HAP-1 (cell line): ENCODE measurements around the gene COASY.
"Not testable (repeated sequence)": the region's sequence is repeated elsewhere in the genome, so short reads cannot be mapped to it uniquely, and the experiment has no call there.

ENCODE experiments used
- DNase-seq, 2 experiments: peaks; one replicate each; pipeline ENCODE4 v3.0.0-alpha.2; 2016 to 2020; ENCODE audit warnings: low spot score in 2 of 2
- H3K27me3 ChIP-seq: fragments of 250-450 bp; sonication (Bioruptor Pico); 2 replicates; pipeline ENCODE4 v1.5.1; 2020; ENCODE audit warnings: low read depth, mild to moderate bottlenecking, moderate library complexity
- H3K36me3 ChIP-seq: fragments of 250-450 bp; sonication (Bioruptor Pico); replicated peaks from 2 replicates; pipeline ENCODE4 v1.5.1; 2020; ENCODE audit warnings: mild to moderate bottlenecking
- H3K4me1 ChIP-seq: fragments of 250-450 bp; sonication (Bioruptor Pico); 2 replicates; pipeline ENCODE4 v1.5.1; 2020; ENCODE audit warnings: mild to moderate bottlenecking
- H3K4me3 ChIP-seq: fragments of 250-450 bp; sonication (Bioruptor Pico); 2 replicates; pipeline ENCODE4 v1.5.1; 2020; ENCODE audit warnings: mild to moderate bottlenecking, moderate library complexity
- H3K9me3 ChIP-seq: fragments of 250-450 bp; sonication (Bioruptor Pico); 2 replicates; pipeline ENCODE4 v1.5.1; 2020; ENCODE audit warnings: mild to moderate bottlenecking, moderate library complexity
- in situ Hi-C: fragments of 300-500 bp; cut with MboI; formaldehyde crosslinking; loops from 3 replicates; pipeline ENCODE4 v1.14.3; 2020; ENCODE audit warnings: low sequenced_read_pairs, inconsistent platforms, mixed read lengths

The COASY gene

DNA sequence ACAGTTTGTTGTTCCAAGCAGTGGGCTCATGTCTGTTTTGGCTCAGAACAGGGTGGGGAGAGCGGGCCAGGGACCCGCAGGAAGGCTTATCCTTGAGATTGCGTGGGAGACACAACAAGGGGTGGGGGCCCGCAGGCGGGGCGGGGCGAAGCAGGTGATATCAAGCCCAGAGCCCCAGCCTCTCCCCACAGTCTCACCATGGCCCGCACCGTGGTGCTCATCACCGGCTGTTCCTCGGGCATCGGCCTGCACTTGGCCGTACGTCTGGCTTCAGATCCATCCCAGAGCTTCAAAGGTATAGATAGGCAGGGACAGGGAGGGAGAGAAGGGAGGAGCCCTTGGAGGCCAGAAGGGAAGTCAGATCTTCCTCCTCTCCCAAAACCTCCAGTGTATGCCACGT lies 9.2 kb upstream of the COASY start, which contains the start of gene HSD17B1:
TSS of gene HSD17B1 (plus strand) at position 188 of the 400 bp plus-strand sequence. CDS start at position 199, 11 bp downstream.
- in situ Hi-C loops, DNase-seq, H3K4me1 ChIP-seq, H3K27me3 ChIP-seq, H3K9me3 ChIP-seq, H3K36me3 ChIP-seq: not testable (repeated sequence)
- H3K4me3 ChIP-seq, result peak within 1 kb of the TSS; percentile 80

DNA sequence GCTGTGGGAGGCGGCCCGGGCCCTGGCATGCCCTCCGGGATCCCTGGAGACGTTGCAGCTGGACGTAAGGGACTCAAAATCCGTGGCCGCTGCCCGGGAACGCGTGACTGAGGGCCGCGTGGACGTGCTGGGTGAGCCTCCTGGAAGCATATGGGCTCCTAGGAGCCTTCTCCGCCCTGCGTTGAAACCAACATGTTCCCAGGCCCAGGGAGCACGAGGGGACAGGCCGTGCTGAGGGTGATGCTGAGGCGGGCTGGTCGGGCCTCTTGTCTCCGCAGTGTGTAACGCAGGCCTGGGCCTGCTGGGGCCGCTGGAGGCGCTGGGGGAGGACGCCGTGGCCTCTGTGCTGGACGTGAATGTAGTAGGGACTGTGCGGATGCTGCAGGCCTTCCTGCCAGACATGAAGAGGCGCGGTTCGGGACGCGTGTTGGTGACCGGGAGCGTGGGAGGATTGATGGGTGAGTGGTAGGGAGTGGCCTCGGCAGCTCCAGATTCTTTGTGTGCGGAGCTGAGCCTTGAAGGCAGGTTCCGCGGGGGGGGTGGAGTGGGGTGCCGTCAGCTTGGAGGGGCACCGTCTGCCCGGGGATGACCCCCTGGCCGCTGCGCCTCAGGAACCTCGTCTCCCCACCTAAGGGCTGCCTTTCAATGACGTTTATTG lies 8.7 kb upstream of the COASY start:
- H3K4me1 ChIP-seq, result peaks cover 6% of the 10 kb centered on the region
- peak overlapping the region; percentile 80 for H3K4me3 ChIP-seq
- H3K27me3 ChIP-seq, result no peaks in the 10 kb centered on the region
- DNase-seq, result peak; percentile 40 to 75
- no peaks in the 10 kb centered on the region; the same call in 1 of the 2 replicates for H3K36me3 ChIP-seq
- H3K9me3 ChIP-seq, result no peaks in the 10 kb centered on the region
- in situ Hi-C loops, result no loop called here

DNA sequence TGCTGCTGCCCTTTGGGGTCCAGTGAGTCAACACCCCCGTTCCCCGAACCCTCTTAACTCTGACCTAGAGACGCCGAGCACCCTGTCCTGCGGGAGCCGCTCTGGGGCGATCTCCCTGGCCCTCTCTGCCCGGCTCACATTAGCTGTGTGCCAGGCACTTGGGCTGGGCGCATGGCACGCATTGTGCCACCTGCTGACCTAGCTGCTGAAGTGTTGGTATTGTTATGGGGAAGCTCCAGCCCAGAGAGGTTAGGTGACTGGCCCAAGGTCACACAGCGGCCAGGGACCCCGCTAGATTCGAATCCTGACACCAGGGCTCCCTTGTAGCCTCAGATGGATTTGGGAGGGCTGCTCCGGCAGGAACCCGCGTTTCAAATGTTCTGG lies 8.1 kb upstream of the COASY start:
- Histone ChIP-seq H3K4me3 (peak overlapping the region; percentile 80), H3K27me3 (no peaks in the 10 kb centered on the region), H3K9me3 (no peaks in the 10 kb centered on the region), H3K4me1 (peaks cover 6% of the 10 kb centered on the region), H3K36me3 (no peaks in the 10 kb centered on the region; the same call in 1 of the 2 replicates)
- in situ Hi-C loops, result no loop called here
- no peak for DNase-seq

DNA sequence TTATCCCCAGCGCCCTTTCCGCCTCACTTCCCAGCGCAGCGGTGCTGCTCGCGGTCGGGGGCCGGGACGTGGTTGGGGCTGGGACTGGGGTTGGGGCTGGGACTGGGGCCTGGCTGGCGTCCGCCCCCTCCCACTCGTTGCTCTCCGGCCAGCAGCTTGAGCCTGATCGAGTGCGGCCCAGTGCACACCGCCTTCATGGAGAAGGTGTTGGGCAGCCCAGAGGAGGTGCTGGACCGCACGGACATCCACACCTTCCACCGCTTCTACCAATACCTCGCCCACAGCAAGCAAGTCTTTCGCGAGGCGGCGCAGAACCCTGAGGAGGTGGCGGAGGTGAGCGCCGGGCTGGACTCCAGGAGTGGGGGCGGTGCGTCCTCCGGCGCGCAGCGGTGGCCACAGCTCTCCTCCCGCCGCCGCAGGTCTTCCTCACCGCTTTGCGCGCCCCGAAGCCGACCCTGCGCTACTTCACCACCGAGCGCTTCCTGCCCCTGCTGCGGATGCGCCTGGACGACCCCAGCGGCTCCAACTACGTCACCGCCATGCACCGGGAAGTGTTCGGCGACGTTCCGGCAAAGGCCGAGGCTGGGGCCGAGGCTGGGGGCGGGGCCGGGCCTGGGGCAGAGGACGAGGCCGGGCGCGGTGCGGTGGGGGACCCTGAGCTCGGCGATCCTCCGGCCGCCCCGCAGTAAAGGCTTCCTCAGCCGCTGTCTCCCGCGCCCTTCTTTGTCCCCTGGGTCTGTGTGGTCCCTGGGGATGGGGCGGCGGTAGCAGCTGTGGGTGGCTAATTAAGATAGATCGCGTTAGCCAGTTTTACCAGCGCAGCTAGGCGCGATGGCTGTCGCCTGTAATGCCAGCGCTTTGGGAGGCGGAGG lies 7.5 kb upstream of the COASY start:
- peak overlapping the region; percentile 80 for H3K4me3 ChIP-seq
- H3K4me1 ChIP-seq, result peaks cover 6% of the 10 kb centered on the region
- in situ Hi-C loops, result no loop called here
- no peaks in the 10 kb centered on the region; the same call in 1 of the 2 replicates for H3K36me3 ChIP-seq
- DNase-seq, result peak; percentile 69 to 93
- H3K9me3 ChIP-seq, result no peaks in the 10 kb centered on the region
- H3K27me3 ChIP-seq, result no peaks in the 10 kb centered on the region

DNA sequence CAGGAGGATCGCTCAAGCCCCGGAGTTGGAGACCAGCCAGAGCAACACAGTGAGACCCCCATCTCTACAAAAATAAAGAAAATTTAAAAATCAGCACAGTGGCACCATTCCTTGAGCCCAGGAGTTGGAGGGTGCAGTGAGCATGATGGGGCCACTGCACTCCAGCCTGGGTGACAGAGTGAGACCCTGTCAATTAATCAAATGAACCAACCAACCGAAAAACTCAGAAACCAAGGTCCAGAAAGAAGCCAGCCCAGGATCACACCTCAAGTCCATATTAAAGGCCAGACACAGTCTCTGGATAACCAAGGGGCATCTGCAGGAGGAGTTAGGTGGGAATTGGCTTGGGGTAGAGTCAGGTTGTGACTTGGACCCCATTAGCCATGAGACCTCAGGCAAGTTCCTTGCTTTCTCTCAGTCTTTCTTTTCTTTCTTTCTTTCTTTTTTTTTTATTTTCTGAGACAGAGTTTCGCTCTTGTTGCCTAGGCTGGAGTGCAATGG lies 6.8 kb upstream of the COASY start:
- in situ Hi-C loops, result no loop called here
- Histone ChIP-seq H3K27me3 (no peaks in the 10 kb centered on the region), H3K4me1 (peaks cover 6% of the 10 kb centered on the region), H3K9me3 (no peaks in the 10 kb centered on the region), H3K4me3 (peak overlapping the region; percentile 80), H3K36me3 (no peaks in the 10 kb centered on the region; the same call in 1 of the 2 replicates)
- no peak for DNase-seq

DNA sequence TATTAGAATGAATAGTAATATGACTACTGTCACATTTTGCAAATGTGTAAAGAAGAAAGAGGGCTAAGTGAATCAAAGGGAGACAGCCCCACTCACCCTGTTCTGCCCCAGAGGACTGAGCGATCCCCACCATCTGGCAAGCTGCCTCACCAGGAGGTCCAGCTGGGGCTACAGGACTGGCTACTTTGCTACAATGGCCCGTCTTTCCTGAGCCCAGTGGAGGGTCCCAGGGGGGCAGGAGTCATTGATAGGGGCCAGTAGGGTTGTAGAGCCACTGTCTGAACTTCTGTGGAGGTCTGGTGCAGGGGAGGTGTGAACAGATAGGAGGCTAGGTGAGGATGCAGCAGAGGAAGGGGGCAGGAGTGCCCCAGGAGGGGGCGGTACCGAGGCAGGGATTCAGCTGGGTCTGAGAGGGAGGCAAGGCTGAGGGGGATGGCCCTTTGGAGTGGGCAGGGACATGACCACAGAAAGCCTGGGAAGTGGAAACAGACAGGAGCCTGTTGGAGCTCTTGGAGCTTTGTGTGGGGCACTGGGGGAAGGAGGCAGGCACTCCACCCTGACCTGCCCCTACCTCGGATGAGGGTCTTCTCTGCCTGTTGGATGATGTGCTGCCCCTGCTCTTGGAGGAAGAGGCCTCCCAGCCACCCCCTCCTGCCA lies 5.9 kb upstream of the COASY start:
- H3K4me3 ChIP-seq, H3K27me3 ChIP-seq, H3K36me3 ChIP-seq, in situ Hi-C loops, H3K9me3 ChIP-seq, H3K4me1 ChIP-seq: not testable (repeated sequence)
- DNase-seq, result peak in 1 of 2 experiments; percentile 62

DNA sequence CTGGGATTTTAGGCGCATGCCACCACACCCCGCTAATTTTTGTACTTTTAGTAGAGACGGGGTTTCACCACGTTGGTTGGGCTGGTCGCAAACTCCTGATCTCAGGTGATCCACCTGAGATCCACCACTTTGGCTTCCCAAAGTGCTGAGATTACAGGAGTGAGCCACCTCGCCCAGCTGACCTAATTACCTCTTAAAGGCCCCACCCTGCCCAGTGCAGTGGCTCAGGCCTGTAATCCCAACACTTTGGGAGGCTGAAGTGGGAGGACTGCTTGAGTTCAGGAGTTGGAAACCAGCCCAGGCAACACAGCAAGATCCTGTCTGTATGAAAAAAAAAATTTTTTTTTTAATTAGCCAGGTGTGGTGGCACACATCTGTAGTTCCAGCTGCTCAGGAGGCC lies 2.9 kb upstream of the COASY start:
- Histone ChIP-seq H3K4me1 (peaks cover 16% of the 10 kb centered on the region), H3K36me3 (peaks cover 7% of the 10 kb centered on the region; the same call in 1 of the 2 replicates), H3K4me3 (no peak overlapping the region), H3K27me3 (no peaks in the 10 kb centered on the region), H3K9me3 (no peaks in the 10 kb centered on the region)
- in situ Hi-C loops, result no loop called here
- DNase-seq, result no peak

DNA sequence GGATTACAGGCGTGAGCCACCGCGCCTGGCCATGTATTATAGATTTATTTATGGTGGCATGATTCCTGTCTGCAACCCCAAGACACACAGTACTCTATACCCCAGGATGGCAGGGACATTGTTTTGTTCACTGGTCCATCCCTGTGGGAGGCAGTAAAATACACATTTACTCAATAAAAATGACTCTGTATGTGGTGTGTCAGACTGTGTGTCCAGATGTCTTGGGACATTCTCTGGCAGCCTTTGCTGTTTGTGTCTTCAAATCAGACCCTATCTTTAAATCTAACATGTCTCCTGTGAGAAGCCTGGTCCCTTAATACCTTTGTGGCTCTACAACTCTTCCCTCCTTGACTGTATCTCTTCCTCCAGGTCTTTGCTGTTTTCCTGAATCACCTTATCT lies 1.7 kb upstream of the COASY start:
- Histone ChIP-seq H3K4me3 (no peak overlapping the region), H3K27me3 (no peaks in the 10 kb centered on the region), H3K9me3 (no peaks in the 10 kb centered on the region), H3K4me1 (peaks cover 13% of the 10 kb centered on the region), H3K36me3 (peaks cover 18% of the 10 kb centered on the region)
- no peak for DNase-seq
- in situ Hi-C loops, result no loop called here

DNA sequence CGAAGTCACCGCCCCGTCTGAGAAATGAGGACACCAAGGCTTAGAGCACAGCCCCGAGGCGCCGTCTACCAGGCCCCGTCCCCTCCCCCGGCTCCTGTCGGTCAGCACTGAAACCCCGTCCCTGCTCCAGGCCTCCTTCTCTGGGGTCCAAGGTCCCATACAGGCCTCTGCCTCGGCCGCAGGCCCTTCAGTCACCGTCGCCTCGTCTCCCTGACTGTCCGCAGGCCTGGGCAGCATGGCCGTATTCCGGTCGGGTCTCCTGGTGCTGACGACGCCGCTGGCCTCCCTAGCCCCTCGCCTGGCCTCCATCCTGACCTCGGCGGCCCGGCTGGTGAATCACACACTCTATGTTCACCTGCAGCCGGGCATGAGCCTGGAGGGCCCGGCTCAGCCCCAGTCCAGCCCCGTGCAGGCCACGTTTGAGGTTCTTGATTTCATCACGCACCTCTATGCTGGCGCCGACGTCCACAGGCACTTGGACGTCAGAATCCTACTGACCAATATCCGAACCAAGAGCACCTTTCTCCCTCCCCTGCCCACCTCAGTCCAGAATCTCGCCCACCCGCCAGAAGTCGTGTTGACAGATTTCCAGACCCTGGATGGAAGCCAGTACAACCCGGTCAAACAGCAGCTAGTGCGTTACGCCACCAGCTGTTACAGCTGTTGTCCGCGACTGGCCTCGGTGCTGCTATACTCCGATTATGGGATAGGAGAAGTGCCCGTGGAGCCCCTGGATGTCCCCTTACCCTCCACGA lies 617 bp downstream of the COASY start:
- Histone ChIP-seq H3K27me3 (no peaks in the 10 kb centered on the region), H3K4me3 (peak overlapping the region; percentile 94), H3K9me3 (no peaks in the 10 kb centered on the region), H3K36me3 (peaks cover 36% of the 10 kb centered on the region), H3K4me1 (peaks cover 18% of the 10 kb centered on the region)
- no peak for DNase-seq
- in situ Hi-C loops, result no loop called here

DNA sequence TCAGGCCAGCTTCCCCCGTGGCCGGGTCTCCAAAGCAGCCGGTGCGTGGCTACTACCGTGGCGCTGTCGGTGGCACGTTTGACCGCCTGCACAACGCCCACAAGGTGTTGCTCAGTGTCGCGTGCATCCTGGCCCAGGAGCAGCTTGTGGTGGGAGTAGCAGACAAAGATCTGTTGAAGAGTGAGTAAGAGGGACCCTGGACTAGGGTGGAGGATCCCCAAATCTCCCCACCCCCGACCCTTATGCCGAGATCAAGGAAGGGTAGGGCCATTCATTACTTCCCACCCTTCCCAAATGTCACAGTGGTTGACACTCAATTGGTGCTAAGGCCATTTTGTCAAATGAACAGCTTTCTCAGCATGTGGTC lies 1.2 kb downstream of the COASY start:
- H3K4me1 ChIP-seq, result peaks cover 22% of the 10 kb centered on the region
- peak overlapping the region; percentile 94 for H3K4me3 ChIP-seq
- H3K9me3 ChIP-seq, result no peaks in the 10 kb centered on the region
- H3K27me3 ChIP-seq, result no peaks in the 10 kb centered on the region
- in situ Hi-C loops, result no loop called here
- no peak for DNase-seq
- peaks cover 38% of the 10 kb centered on the region for H3K36me3 ChIP-seq

DNA sequence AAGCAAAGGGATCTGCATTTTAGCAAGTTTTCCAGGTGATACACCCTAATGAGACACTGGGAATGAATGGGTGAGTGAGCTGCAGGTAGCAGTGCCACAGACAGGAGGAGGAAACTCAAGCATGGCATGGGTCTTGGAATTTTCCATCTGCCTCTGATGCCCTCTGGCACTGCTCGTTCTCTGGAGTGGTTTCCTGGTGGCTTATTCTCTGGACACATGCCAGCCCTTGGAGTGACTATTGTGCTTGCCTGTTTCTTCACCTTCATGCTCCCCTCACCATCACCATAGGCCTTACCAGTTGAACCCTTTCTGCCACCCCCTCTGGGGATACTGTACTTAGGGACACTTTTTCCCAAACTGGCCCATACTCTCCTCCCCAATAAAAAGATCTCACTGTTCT lies 1.6 kb downstream of the COASY start:
- H3K36me3 ChIP-seq, result peaks cover 40% of the 10 kb centered on the region

DNA sequence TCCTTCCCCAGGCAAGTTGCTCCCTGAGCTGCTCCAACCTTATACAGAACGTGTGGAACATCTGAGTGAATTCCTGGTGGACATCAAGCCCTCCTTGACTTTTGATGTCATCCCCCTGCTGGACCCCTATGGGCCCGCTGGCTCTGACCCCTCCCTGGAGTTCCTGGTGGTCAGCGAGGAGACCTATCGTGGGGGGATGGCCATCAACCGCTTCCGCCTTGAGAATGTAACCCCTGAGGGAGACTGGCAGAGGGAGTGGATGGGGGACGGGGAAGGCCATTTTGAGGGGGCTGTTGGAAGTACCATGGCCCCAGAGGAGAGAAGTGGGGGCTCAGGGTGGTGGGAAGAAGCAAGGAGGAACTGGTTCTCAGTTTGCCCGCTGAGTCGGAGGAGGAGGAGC lies 2.0 kb downstream of the COASY start:
- no peak for DNase-seq
- peaks cover 22% of the 10 kb centered on the region for H3K4me1 ChIP-seq
- in situ Hi-C loops, result no loop called here
- no peaks in the 10 kb centered on the region for H3K9me3 ChIP-seq
- H3K36me3 ChIP-seq, result peaks cover 45% of the 10 kb centered on the region
- no peak overlapping the region; the same call in 1 of the 2 replicates for H3K4me3 ChIP-seq
- no peaks in the 10 kb centered on the region for H3K27me3 ChIP-seq

More for the DNA sequence above, 1.6 kb downstream of the COASY start:
- no peaks in the 10 kb centered on the region for H3K27me3 ChIP-seq
- no peak for DNase-seq
- H3K4me1 ChIP-seq, result peaks cover 22% of the 10 kb centered on the region
- in situ Hi-C loops, result no loop called here
- no peaks in the 10 kb centered on the region for H3K9me3 ChIP-seq
- peak overlapping the region; percentile 94 for H3K4me3 ChIP-seq

DNA sequence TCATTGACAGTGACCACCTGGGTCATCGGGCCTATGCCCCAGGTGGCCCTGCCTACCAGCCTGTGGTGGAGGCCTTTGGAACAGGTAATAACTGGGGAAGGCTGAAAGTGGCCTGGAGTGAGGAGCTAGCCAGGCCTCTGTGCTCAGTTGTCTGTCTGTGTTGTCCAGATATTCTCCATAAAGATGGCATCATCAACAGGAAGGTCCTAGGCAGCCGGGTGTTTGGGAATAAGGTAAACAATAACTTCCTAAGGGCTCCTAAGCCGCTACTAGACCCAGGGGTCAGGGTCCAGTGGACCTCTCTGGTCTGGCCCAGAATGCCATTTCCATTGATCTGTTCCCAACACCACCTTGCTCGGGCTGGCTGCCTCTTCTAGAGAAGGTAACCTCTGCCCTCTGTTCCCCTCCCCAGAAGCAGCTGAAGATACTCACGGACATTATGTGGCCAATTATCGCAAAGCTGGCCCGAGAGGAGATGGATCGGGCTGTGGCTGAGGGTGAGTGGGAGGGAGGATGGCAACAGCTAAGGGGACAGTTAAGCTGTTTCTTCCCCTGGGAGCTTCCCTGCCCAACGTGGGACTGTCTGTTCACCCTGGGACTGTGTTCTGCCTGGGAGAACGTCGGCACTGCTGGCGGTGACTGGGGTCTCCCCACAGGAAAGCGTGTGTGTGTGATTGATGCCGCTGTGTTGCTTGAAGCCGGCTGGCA lies 3.0 kb downstream of the COASY start:
- in situ Hi-C loops, result no loop called here
- Histone ChIP-seq H3K4me3 (no peak overlapping the region), H3K9me3 (no peaks in the 10 kb centered on the region), H3K36me3 (peaks cover 55% of the 10 kb centered on the region), H3K27me3 (no peaks in the 10 kb centered on the region), H3K4me1 (peaks cover 22% of the 10 kb centered on the region)
- no peak for DNase-seq
